Measurements from ENCODE around the gene PDZD7. TPM values are rescaled to one million over a fixed set of nuclear protein-coding genes. Genes with fewer than 3 reads are reported as not detected.

Gene PDZD7
- total RNA-seq, result 3.3 and 3.4 TPM in 2 replicates

GRCh38 chr10:101031128-101031795, at the start of gene PDZD7, which contains the start of gene SFXN3:
Gene PDZD7 (minus strand): TSS chr10:101031129. CDS start chr10:101030219, 910 bp downstream.
Gene SFXN3 (plus strand): TSS chr10:101031234. CDS start chr10:101034695, 3,461 bp downstream.

GRCh38 chr10:101061624-101062231, 30.8 kb upstream of the PDZD7 start, which contains the start of gene KAZALD1:
Gene KAZALD1 (plus strand): TSS chr10:101061989. CDS start chr10:101062593, 604 bp downstream.

GRCh38 chr10:100999742-101000126, 31.2 kb downstream of the PDZD7 start, which contains the start of gene LZTS2:
Gene LZTS2 (plus strand): TSS chr10:100999808. CDS start chr10:101002539, 2,731 bp downstream.

GRCh38 chr10:100986952-100987684, 43.8 kb downstream of the PDZD7 start, which contains the start of the genes MRPL43 and TWNK:
Gene MRPL43 (minus strand): TSS chr10:100987497. CDS start chr10:100987443, 54 bp downstream.
Gene TWNK (plus strand): TSS chr10:100987543. CDS start chr10:100988211, 668 bp downstream.

GRCh38 chr10:100969187-100970075, 61.5 kb downstream of the PDZD7 start, which contains the start of gene SEMA4G:
Gene SEMA4G (plus strand): TSS chr10:100969504. CDS start chr10:100972913, 3,409 bp downstream.

Other genes with a start within 250 kb of the PDZD7 start
- 34.9 and 37.2 TPM in 2 replicates for gene SLF2, start 118.2 kb downstream of the PDZD7 start, total RNA-seq
- gene SEMA4G, start 61.6 kb downstream of the PDZD7 start, total RNA-seq, result 0.13 and 0.31 TPM in 2 replicates
- 48.4 and 62.6 TPM in 2 replicates for gene MRPL43, start 43.6 kb downstream of the PDZD7 start, total RNA-seq
- gene TWNK, start 43.6 kb downstream of the PDZD7 start, total RNA-seq, result 3.3 and 5.7 TPM in 2 replicates
- gene LZTS2, start 31.3 kb downstream of the PDZD7 start, total RNA-seq, result 65.0 and 82.7 TPM in 2 replicates
- gene SFXN3, start 105 bp upstream of the PDZD7 start, total RNA-seq, result 86.0 and 107 TPM in 2 replicates
- 78.5 and 101 TPM in 2 replicates for gene KAZALD1, start 30.9 kb upstream of the PDZD7 start, total RNA-seq
- not detected in 2 replicates for gene TLX1, start 100.2 kb upstream of the PDZD7 start, total RNA-seq
- gene LBX1, start 198.3 kb upstream of the PDZD7 start, total RNA-seq, result not detected in 2 replicates